ENCODE measurements around the gene KRTAP5-3.

DNA sequence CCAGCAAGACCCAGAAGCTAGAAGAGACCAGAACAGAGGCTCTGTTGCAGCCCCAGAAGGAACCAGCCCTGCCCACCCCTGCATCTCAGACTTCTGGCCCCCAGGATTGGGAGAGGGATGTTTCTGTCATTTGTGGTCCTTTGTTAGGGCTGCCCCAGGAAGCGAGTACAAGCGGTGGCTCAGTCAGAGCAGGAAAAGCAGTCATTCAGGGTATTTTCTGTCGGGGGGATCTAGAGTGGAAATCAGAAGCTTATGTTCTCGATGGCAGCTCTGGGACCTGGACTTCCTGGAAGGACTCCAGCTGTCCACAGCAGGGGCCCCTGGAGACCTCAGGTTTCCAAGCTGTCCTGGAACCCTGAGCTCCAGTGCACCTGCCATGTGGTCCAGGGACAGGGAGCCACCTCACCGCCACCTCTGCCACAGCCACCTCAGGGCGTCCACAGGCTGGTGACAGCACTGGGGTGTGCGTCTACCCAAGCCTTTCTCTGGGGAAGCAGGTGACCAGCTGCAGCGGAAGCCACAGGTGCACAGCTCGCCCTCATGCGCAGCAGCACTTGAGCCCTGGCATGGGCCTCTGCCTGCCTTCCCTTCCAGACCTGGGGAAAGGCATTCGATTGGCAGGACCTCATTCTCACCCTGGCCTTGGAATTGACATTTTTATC lies 23.9 kb upstream of the KRTAP5-3 start:
- TF ChIP-seq, protein P1, sequence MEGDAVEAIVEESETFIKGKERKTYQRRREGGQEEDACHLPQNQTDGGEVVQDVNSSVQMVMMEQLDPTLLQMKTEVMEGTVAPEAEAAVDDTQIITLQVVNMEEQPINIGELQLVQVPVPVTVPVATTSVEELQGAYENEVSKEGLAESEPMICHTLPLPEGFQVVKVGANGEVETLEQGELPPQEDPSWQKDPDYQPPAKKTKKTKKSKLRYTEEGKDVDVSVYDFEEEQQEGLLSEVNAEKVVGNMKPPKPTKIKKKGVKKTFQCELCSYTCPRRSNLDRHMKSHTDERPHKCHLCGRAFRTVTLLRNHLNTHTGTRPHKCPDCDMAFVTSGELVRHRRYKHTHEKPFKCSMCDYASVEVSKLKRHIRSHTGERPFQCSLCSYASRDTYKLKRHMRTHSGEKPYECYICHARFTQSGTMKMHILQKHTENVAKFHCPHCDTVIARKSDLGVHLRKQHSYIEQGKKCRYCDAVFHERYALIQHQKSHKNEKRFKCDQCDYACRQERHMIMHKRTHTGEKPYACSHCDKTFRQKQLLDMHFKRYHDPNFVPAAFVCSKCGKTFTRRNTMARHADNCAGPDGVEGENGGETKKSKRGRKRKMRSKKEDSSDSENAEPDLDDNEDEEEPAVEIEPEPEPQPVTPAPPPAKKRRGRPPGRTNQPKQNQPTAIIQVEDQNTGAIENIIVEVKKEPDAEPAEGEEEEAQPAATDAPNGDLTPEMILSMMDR (IDR thresholded peaks at IDR 0.05) = no peak
- TF ChIP-seq POLR2A (IDR thresholded peaks at IDR 0.05) = no peak

All from adrenal gland (tissue), 5 donors.